Measurements from ENCODE around the gene INCENP. TPM values are rescaled to one million over a fixed set of nuclear protein-coding genes. Genes with fewer than 3 reads are reported as not detected.
A peak's percentile ranks its signal among the peaks of the same experiment; 100 is the strongest.

Gene INCENP
- total and polyA plus RNA-seq, 8 donors = 2.6 to 32.1 (median 5.1) TPM

DNA sequence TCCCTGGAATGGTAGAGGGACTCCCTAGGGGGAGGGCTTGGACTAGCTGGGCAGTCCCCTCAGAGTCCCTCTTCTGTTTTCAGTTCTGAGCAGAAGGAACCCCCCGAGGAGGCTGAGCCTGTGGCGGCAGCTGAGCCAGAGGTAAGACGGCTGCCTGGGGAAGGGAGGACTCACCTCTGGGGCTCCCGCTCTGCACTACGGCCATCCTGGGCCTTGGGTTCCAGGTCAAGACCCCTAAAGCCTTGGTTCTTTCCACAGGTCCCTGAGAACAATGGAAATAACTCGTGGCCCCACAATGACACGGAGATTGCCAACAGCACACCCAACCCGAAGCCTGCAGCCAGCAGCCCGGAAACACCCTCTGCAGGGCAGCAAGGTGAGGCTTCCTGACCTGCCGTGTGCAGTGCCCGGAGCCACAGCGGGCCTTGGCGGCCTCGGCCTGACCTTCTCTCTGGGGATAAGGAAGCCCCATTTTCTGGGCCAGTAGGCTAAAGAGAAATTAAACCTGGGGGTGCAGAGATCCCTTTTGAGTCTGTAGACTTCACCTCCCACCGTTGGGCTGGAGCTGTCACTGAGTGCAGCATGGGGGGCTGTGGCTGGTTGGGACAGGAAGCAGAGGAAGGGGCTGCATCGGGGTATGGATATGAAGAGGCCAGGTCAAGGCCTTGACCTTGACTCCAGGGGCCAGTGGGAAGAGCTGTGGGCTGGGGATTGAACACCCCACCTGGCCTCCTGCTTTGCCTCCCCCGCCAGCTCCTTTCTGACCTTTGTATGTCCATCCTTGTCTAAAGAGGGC is 15.0 kb downstream of the INCENP start:
- no peak overlapping the region for H3K4me3 ChIP-seq
- H3K36me3 ChIP-seq = peaks cover 37 to 88% (median 78%) of the 10 kb centered on the region in 4 donors
- intact Hi-C loops (cut with DNase I; ENCODE audit: low total_unique reads) = no loop called here
- no peak overlapping the region for H3K27ac ChIP-seq
- no peaks in the 10 kb centered on the region for H3K4me1 ChIP-seq
- no peak for DNase-seq
- no peaks in the 10 kb centered on the region for H3K27me3 ChIP-seq
- TF ChIP-seq, protein P1, sequence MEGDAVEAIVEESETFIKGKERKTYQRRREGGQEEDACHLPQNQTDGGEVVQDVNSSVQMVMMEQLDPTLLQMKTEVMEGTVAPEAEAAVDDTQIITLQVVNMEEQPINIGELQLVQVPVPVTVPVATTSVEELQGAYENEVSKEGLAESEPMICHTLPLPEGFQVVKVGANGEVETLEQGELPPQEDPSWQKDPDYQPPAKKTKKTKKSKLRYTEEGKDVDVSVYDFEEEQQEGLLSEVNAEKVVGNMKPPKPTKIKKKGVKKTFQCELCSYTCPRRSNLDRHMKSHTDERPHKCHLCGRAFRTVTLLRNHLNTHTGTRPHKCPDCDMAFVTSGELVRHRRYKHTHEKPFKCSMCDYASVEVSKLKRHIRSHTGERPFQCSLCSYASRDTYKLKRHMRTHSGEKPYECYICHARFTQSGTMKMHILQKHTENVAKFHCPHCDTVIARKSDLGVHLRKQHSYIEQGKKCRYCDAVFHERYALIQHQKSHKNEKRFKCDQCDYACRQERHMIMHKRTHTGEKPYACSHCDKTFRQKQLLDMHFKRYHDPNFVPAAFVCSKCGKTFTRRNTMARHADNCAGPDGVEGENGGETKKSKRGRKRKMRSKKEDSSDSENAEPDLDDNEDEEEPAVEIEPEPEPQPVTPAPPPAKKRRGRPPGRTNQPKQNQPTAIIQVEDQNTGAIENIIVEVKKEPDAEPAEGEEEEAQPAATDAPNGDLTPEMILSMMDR (IDR thresholded peaks at IDR 0.05) = no peak
- TF ChIP-seq POLR2A (IDR thresholded peaks at IDR 0.05) (no peak), POLR2AphosphoS5 (IDR thresholded peaks at IDR 0.05) (no peak), EP300 (IDR thresholded peaks at IDR 0.05) (no peak)
- 92 to 96% (median 92%) methylated on average over 16 to 17 of the region's 17 CpGs for WGBS, 5 donors
- no peaks in the 10 kb centered on the region for H3K9me3 ChIP-seq

DNA sequence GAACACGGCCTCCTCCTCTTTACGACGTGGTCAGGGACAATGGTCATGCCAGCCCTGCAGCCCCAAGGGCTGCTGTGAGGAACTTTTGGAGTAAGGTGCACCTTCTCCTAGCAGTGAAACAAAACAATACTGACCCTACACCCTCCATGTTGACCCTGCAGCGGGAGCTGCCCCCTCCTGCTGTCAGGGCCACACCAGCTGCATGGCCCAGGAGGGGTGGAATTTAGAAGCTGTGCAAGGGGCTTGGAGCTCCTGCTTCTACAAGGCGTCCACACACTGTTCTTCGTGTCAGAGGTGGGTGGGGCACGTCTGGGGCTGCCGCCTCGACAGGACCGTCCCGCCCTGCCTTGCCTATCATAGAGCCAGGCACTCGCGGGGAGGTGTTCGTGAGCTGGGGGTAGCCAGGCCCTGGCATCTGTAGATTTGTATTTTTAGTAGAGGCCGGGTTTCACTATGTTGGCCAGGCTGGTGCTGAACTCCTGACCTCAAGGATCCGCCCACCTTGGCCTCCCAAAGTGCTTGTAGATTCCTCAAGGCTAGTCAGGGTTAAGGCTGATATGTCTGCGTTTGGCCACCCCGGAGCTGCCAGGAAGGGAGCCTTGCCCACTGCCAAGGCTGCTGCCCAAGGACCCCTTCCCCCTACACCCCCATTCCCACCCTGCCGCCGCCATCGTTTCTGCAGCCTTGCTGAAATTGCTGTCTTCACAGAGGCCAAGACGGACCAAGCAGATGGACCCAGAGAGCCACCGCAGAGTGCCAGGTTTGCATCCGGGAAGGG is 15.9 kb downstream of the INCENP start:
- Histone ChIP-seq H3K4me3 (no peak overlapping the region), H3K36me3 (peaks cover 41 to 93% (median 81%) of the 10 kb centered on the region in 4 donors), H3K27me3 (no peaks in the 10 kb centered on the region), H3K9me3 (no peaks in the 10 kb centered on the region), H3K27ac (no peak overlapping the region), H3K4me1 (no peaks in the 10 kb centered on the region)
- no peak for DNase-seq
- TF ChIP-seq, protein P1 (IDR thresholded peaks at IDR 0.05) = no peak
- TF ChIP-seq POLR2A (IDR thresholded peaks at IDR 0.05) = no peak
- no peak for TF ChIP-seq POLR2AphosphoS5 (IDR thresholded peaks at IDR 0.05)
- TF ChIP-seq EP300 (IDR thresholded peaks at IDR 0.05) = no peak
- intact Hi-C loops (cut with DNase I; ENCODE audit: low total_unique reads) = no loop called here
- WGBS, 5 donors = 89 to 95% (median 94%) methylated on average over 10 to 24 of the region's 24 CpGs

DNA sequence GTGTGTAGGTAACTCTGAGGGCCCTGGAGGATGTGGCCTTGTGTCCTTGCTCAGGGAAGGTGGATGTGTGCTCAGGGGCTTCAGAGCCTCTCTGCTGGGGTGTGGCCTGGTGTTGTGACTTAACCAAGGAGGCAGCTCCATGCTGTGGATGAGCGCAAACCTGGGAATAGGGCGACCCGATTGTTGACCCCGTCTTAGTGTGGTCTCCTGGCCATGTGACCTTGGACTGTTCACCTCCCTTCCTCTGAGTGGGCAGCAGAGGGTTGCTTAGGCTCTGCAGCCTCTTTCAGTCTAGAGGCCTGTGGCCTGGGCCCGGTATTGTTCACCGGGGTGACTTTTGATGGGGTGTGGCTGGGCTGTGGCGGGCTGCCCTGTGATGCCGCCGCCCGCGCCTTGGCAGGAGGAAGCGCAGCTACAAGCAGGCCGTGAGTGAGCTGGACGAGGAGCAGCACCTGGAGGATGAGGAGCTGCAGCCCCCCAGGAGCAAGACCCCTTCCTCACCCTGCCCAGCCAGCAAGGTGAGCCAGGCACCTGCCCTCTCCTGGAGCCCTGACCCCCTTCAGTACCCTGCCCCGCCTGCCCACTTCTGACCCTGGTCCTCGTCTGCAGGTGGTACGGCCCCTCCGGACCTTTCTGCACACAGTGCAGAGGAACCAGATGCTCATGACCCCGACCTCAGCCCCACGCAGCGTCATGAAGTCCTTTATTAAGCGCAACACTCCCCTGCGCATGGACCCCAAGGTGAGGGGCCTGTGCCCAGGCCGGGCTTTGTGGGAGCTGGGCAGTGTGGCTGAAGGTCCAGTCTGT is 16.7 kb downstream of the INCENP start:
- 97 to 98% (median 97%) methylated on average over 19 to 24 of the region's 24 CpGs for WGBS, 5 donors
- DNase-seq = peak in 1 of 2 donors; percentile 11

More for the DNA sequence above, 16.7 kb downstream of the INCENP start:
- Histone ChIP-seq H3K27me3 (no peaks in the 10 kb centered on the region), H3K4me1 (no peaks in the 10 kb centered on the region), H3K9me3 (no peaks in the 10 kb centered on the region), H3K4me3 (no peak overlapping the region), H3K36me3 (peaks cover 49 to 96% (median 83%) of the 10 kb centered on the region in 4 donors), H3K27ac (no peak overlapping the region)
- intact Hi-C loops (cut with DNase I; ENCODE audit: low total_unique reads) = no loop called here
- no peak for TF ChIP-seq POLR2A (IDR thresholded peaks at IDR 0.05)
- no peak for TF ChIP-seq POLR2AphosphoS5 (IDR thresholded peaks at IDR 0.05)
- TF ChIP-seq, protein P1 (IDR thresholded peaks at IDR 0.05) = no peak
- TF ChIP-seq EP300 (IDR thresholded peaks at IDR 0.05) = no peak

All from stomach (tissue), 9 donors.